Mesendoderm (in vitro differentiated cells): Measurements from ENCODE around the gene SRL.

Experiments used
- DNase-seq: peaks from one replicate; pipeline ENCODE4 v3.0.0; 2013
- H2AK5ac ChIP-seq: 2 replicates; pipeline ENCODE4 v1.6.1; 2013; ENCODE audit warnings: low read length, inconsistent platforms
- H2BK120ac ChIP-seq: 2 replicates; pipeline ENCODE4 v1.6.1; 2013; ENCODE audit warnings: low read depth, mild to moderate bottlenecking, low read length, moderate library complexity, mixed read lengths
- H2BK15ac ChIP-seq: replicated peaks from 2 replicates; pipeline ENCODE4 v1.6.1; 2013; ENCODE audit warnings: low read depth, mild to moderate bottlenecking, moderate library complexity
- H2BK5ac ChIP-seq: 2 replicates; pipeline ENCODE4 v1.6.1; 2013; ENCODE audit warnings: low read length, inconsistent platforms
- H3K18ac ChIP-seq: 2 replicates; pipeline ENCODE4 v1.6.1; 2013; ENCODE audit warnings: mild to moderate bottlenecking, low read length, mixed read lengths
- H3K23ac ChIP-seq: one replicate; pipeline ENCODE4 v1.6.1; 2013; ENCODE audit warnings: low read length
- H3K27ac ChIP-seq: 2 replicates; pipeline ENCODE4 v1.5.1; 2013; ENCODE audit warnings: low read depth, mild to moderate bottlenecking, inconsistent platforms, low read length, moderate library complexity
- H3K27me3 ChIP-seq: 2 replicates; pipeline ENCODE4 v1.6.1; 2013; ENCODE audit warnings: low read length, control low read depth, mild to moderate bottlenecking, inconsistent platforms; ENCODE audit not compliant: insufficient read depth, poor library complexity
- H3K36me3 ChIP-seq: 2 replicates; pipeline ENCODE4 v1.6.1; 2013; ENCODE audit warnings: low read length, inconsistent platforms; ENCODE audit not compliant: control insufficient read depth, insufficient read depth
- H3K4ac ChIP-seq: one replicate; pipeline ENCODE4 v1.6.1; 2013; ENCODE audit warnings: low read depth, mild to moderate bottlenecking, low read length, moderate library complexity
- H3K4me1 ChIP-seq: 2 replicates; pipeline ENCODE4 v1.6.1; 2013; ENCODE audit warnings: low read depth, low read length, inconsistent platforms; ENCODE audit not compliant: control insufficient read depth
- H3K4me2 ChIP-seq: 2 replicates; pipeline ENCODE4 v1.6.1; 2013; ENCODE audit warnings: low read length
- H3K4me3 ChIP-seq: 2 replicates; pipeline ENCODE4 v1.5.1; 2013; ENCODE audit warnings: mild to moderate bottlenecking, low read length
- H3K56ac ChIP-seq: one replicate; pipeline ENCODE4 v1.6.1; 2013; ENCODE audit warnings: low read length
- H3K79me1 ChIP-seq: 2 replicates; pipeline ENCODE4 v1.6.1; 2013; ENCODE audit warnings: low read length, inconsistent platforms
- H3K79me2 ChIP-seq: 2 replicates; pipeline ENCODE4 v1.6.1; 2013; ENCODE audit warnings: mild to moderate bottlenecking, low read length; ENCODE audit not compliant: control insufficient read depth, insufficient read depth
- H3K9ac ChIP-seq: 2 replicates; pipeline ENCODE4 v1.6.1; 2013; ENCODE audit warnings: low read length, inconsistent platforms
- H4K5ac ChIP-seq: one replicate; pipeline ENCODE4 v1.6.1; 2013; ENCODE audit warnings: low read length
- H4K8ac ChIP-seq: one replicate; pipeline ENCODE4 v1.6.1; 2013; ENCODE audit warnings: low read depth, mild to moderate bottlenecking, control low read depth, low read length, moderate library complexity
- WGBS: extraction: QIAGEN DNeasy Blood & Tissue Kit; methylation state at CpG from one replicate; pipeline ENCODE4 v1.1.7; 2013; ENCODE audit warnings: low lambda C conversion rate, missing lambda C conversion rate; ENCODE audit not compliant: insufficient coverage; ENCODE audit errors: extremely low coverage; 5-methylcytosine and 5-hydroxymethylcytosine counted together

Gene SRL

DNA sequence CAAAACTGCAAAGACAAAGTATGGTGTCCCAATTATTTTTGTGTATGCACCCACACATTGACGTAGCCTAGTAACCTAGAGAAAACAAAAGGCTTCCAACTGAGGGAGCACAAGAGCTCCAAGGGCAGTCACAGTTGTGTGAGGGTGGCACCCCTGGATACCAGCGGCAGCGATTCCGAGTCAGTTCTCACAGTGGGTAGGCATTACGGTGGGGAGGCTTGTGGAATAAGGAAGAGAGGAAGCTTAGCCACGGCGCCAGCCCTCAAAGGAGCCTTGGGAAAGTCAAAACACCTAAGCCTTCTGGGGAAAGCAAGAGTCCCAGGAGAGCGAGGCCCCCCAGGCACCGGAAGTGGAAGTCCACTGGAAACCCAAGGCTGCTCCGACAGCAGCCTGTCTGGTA lies 94.6 kb downstream of the SRL start:
- no peak overlapping the region for H4K8ac ChIP-seq
- no peaks in the 10 kb centered on the region for H3K79me2 ChIP-seq
- H3K18ac ChIP-seq = no peak overlapping the region
- H3K27me3 ChIP-seq = no peaks in the 10 kb centered on the region
- no peak overlapping the region for H3K56ac ChIP-seq
- H3K9ac ChIP-seq = no peak overlapping the region
- WGBS = no CpG with 5 or more reads among the region's 10 CpGs
- no peak for DNase-seq
- H3K36me3 ChIP-seq = no peaks in the 10 kb centered on the region
- no peak overlapping the region for H2BK5ac ChIP-seq
- H3K4me2 ChIP-seq = no peak overlapping the region
- H3K79me1 ChIP-seq = no peaks in the 10 kb centered on the region
- no peak overlapping the region for H2AK5ac ChIP-seq
- H3K4me1 ChIP-seq = no peaks in the 10 kb centered on the region
- no peak overlapping the region for H2BK15ac ChIP-seq
- no peak overlapping the region for H3K27ac ChIP-seq
- no peak overlapping the region for H2BK120ac ChIP-seq
- H3K4me3 ChIP-seq = no peak overlapping the region
- no peak overlapping the region for H3K23ac ChIP-seq
- H4K5ac ChIP-seq = no peak overlapping the region
- H3K4ac ChIP-seq = no peak overlapping the region

- no peak overlapping the region for H4K5ac ChIP-seq
- no peak overlapping the region for H3K9ac ChIP-seq
- H3K56ac ChIP-seq = no peak overlapping the region
- no peak overlapping the region for H2BK5ac ChIP-seq
- H2BK120ac ChIP-seq = no peak overlapping the region
- H3K23ac ChIP-seq = no peak overlapping the region
- no CpG with 5 or more reads among the region's 5 CpGs for WGBS
- H3K4ac ChIP-seq = no peak overlapping the region
- H3K4me1 ChIP-seq = no peaks in the 10 kb centered on the region
- no peaks in the 10 kb centered on the region for H3K36me3 ChIP-seq
- H3K4me2 ChIP-seq = no peak overlapping the region
- no peak overlapping the region for H3K18ac ChIP-seq
- H2AK5ac ChIP-seq = no peak overlapping the region
- H3K27ac ChIP-seq = no peak overlapping the region
- no peaks in the 10 kb centered on the region for H3K79me2 ChIP-seq
- H3K27me3 ChIP-seq = no peaks in the 10 kb centered on the region
- H3K79me1 ChIP-seq = no peaks in the 10 kb centered on the region
- no peak overlapping the region for H2BK15ac ChIP-seq
- H4K8ac ChIP-seq = no peak overlapping the region
- DNase-seq = no peak
- no peak overlapping the region for H3K4me3 ChIP-seq
Observed at GRCh38 chr16:4142268-4142667, 99.6 kb downstream of the SRL start.

DNA sequence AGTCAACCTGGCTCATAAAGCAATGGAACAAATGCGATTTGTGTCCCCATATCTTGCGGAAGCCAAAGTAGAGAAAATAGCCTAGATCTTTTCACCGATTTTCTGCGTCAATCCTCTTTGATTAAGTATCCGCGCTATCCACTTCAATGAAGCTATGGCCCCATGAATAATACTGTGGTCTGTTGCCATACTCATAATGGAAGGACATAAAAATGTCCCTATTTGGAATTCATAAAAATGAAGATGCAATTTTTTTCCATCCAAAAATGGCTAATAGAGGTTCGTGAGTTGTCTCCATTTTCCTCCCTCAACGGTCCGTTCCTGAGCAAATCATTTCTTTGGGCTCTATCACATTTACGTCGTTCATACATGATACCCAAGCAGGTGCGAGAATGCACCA lies 100.3 kb downstream of the SRL start:
- no peak overlapping the region for H4K8ac ChIP-seq
- H2BK120ac ChIP-seq = no peak overlapping the region
- H3K4ac ChIP-seq = no peak overlapping the region
- H4K5ac ChIP-seq = no peak overlapping the region
- H3K23ac ChIP-seq = no peak overlapping the region
- H2BK5ac ChIP-seq = no peak overlapping the region
- H3K4me2 ChIP-seq = no peak overlapping the region
- no peak overlapping the region for H3K27ac ChIP-seq
- H2BK15ac ChIP-seq = no peak overlapping the region
- H2AK5ac ChIP-seq = no peak overlapping the region
- no peak for DNase-seq
- H3K36me3 ChIP-seq = no peaks in the 10 kb centered on the region
- WGBS = no CpG with 5 or more reads among the region's 12 CpGs
- no peaks in the 10 kb centered on the region for H3K79me2 ChIP-seq
- no peak overlapping the region for H3K56ac ChIP-seq
- H3K4me3 ChIP-seq = no peak overlapping the region
- no peak overlapping the region for H3K18ac ChIP-seq
- no peaks in the 10 kb centered on the region for H3K4me1 ChIP-seq
- H3K79me1 ChIP-seq = no peaks in the 10 kb centered on the region
- no peak overlapping the region for H3K9ac ChIP-seq
- no peaks in the 10 kb centered on the region for H3K27me3 ChIP-seq

DNA sequence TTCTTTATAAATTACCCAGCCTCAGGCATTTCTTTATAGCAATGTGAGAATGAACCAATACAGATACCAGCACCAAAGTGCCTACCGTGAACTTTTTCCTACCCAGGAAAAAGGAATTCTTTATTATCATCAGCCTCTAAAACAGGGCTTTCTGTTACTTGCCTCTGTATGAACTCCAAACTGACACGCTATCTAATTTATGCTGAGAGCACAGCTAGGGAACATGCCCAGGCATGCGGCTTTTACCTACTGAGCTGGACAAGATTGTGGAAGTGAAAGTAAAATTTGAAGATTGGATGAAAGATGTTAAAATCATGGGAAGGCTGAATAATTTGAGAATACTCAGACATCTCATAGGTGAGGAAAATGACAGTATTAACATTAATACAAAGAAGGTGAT lies 101.2 kb downstream of the SRL start:
- no peak for DNase-seq
- Histone ChIP-seq H3K9ac (no peak overlapping the region), H3K18ac (no peak overlapping the region), H3K4me2 (no peak overlapping the region), H4K8ac (no peak overlapping the region), H3K36me3 (no peaks in the 10 kb centered on the region), H3K27me3 (no peaks in the 10 kb centered on the region), H3K4me1 (no peaks in the 10 kb centered on the region), H3K56ac (no peak overlapping the region), H3K79me1 (no peaks in the 10 kb centered on the region), H3K27ac (no peak overlapping the region), H2BK5ac (no peak overlapping the region), H2AK5ac (no peak overlapping the region), H2BK120ac (no peak overlapping the region), H2BK15ac (no peak overlapping the region), H3K4me3 (no peak overlapping the region), H3K79me2 (no peaks in the 10 kb centered on the region), H3K23ac (no peak overlapping the region), H4K5ac (no peak overlapping the region), H3K4ac (no peak overlapping the region)
- no CpG with 5 or more reads among the region's 3 CpGs for WGBS

DNA sequence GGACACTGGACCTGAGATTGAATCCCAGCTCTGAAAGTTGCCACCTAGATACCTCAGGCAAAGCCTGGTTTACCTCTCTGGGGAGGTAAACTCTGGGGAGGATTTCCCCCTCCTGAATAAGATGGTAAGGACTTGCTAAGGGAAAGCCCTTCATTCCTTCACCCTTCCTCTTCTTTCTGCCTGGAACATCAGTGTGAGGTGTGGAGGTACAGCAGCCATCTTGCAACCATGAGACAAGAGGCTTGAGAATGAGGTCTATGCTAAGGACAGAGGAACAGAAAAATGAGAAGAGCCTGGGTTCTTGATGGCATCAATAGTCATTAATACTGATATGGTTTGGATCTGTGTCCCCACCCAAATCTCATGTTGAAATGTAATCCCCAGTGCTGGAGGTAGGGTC lies 101.9 kb downstream of the SRL start:
- no peak overlapping the region for H2BK15ac ChIP-seq
- no peak overlapping the region for H3K9ac ChIP-seq
- no peak overlapping the region for H2AK5ac ChIP-seq
- no peaks in the 10 kb centered on the region for H3K79me1 ChIP-seq
- H2BK120ac ChIP-seq = no peak overlapping the region
- H4K8ac ChIP-seq = no peak overlapping the region
- no peak overlapping the region for H3K4me2 ChIP-seq
- no peak overlapping the region for H3K4me3 ChIP-seq
- no peak overlapping the region for H3K23ac ChIP-seq
- H3K36me3 ChIP-seq = no peaks in the 10 kb centered on the region
- no peaks in the 10 kb centered on the region for H3K27me3 ChIP-seq
- no peaks in the 10 kb centered on the region for H3K4me1 ChIP-seq
- H2BK5ac ChIP-seq = no peak overlapping the region
- H3K79me2 ChIP-seq = no peaks in the 10 kb centered on the region
- H3K27ac ChIP-seq = no peak overlapping the region
- no peak overlapping the region for H3K4ac ChIP-seq
- no peak overlapping the region for H3K56ac ChIP-seq
- no peak overlapping the region for H4K5ac ChIP-seq
- H3K18ac ChIP-seq = no peak overlapping the region
- DNase-seq = no peak
